Epithelial cell of prostate (primary cell): Measurements from ENCODE around the gene MAGEF1.

ENCODE experiments used
- DNase-seq: peaks from one replicate; pipeline ENCODE4 v3.0.0-alpha.2; 2011; ENCODE audit warnings: low read depth, low spot score
- H3K27ac ChIP-seq: fragments of 450-650 bp; 2 replicates; pipeline ENCODE4 v1.5.1; 2017; ENCODE audit warnings: mild to moderate bottlenecking

Gene MAGEF1

GRCh38 chr3:184693011-184693975 is 18.6 kb downstream of the MAGEF1 start:
- no peak overlapping the region for H3K27ac ChIP-seq
- DNase-seq, result no peak

- no peak overlapping the region for H3K27ac ChIP-seq
- no peak for DNase-seq
Measured at GRCh38 chr3:184691397-184692231, 20.2 kb downstream of the MAGEF1 start.

GRCh38 chr3:184690192-184690883 is 21.5 kb downstream of the MAGEF1 start:
- DNase-seq, result no peak
- H3K27ac ChIP-seq, result no peak overlapping the region

- H3K27ac ChIP-seq, result no peak overlapping the region
- DNase-seq, result no peak
Measured at GRCh38 chr3:184688882-184689271, 23.0 kb downstream of the MAGEF1 start.

- H3K27ac ChIP-seq, result no peak overlapping the region
- no peak for DNase-seq
Measured at GRCh38 chr3:184688251-184688881, 23.5 kb downstream of the MAGEF1 start.

- no peak overlapping the region for H3K27ac ChIP-seq
Measured at GRCh38 chr3:184687363-184688015, 24.4 kb downstream of the MAGEF1 start.

GRCh38 chr3:184685646-184686045 is 26.2 kb downstream of the MAGEF1 start:
- H3K27ac ChIP-seq, result no peak overlapping the region
- no peak for DNase-seq

More at GRCh38 chr3:184687363-184688015, 24.4 kb downstream of the MAGEF1 start:
- DNase-seq, result no peak

- no peak overlapping the region for H3K27ac ChIP-seq
- no peak for DNase-seq
Measured at GRCh38 chr3:184685055-184685454, 26.8 kb downstream of the MAGEF1 start.

- no peak for DNase-seq
Measured at GRCh38 chr3:184683900-184684560, 27.8 kb downstream of the MAGEF1 start.

GRCh38 chr3:184683234-184683633 is 28.6 kb downstream of the MAGEF1 start:
- no peak overlapping the region for H3K27ac ChIP-seq
- DNase-seq, result no peak

More at GRCh38 chr3:184683900-184684560, 27.8 kb downstream of the MAGEF1 start:
- no peak overlapping the region for H3K27ac ChIP-seq

GRCh38 chr3:184682671-184683070 is 29.2 kb downstream of the MAGEF1 start:
- no peak for DNase-seq

GRCh38 chr3:184680385-184681345 is 31.2 kb downstream of the MAGEF1 start:
- H3K27ac ChIP-seq, result no peak overlapping the region

More at GRCh38 chr3:184682671-184683070, 29.2 kb downstream of the MAGEF1 start:
- H3K27ac ChIP-seq, result no peak overlapping the region

GRCh38 chr3:184679056-184679816 is 32.6 kb downstream of the MAGEF1 start:
- no peak for DNase-seq
- H3K27ac ChIP-seq, result no peak overlapping the region

More at GRCh38 chr3:184680385-184681345, 31.2 kb downstream of the MAGEF1 start:
- no peak for DNase-seq

GRCh38 chr3:184678317-184679055 is 33.4 kb downstream of the MAGEF1 start:
- no peak for DNase-seq
- H3K27ac ChIP-seq, result no peak overlapping the region

- no peak for DNase-seq
- H3K27ac ChIP-seq, result no peak overlapping the region
Measured at GRCh38 chr3:184677344-184678316, 34.2 kb downstream of the MAGEF1 start.
